Ascending aorta (tissue), 2 donors: ENCODE measurements around the gene SEC22B. TPM values are rescaled to one million over a fixed set of nuclear protein-coding genes. Genes with fewer than 3 reads are reported as not detected.
"Not testable (repeated sequence)": the region's sequence is repeated elsewhere in the genome, so short reads cannot be mapped to it uniquely, and the experiment has no call there.

ENCODE experiments used
- DNase-seq, 2 donors: peaks; one replicate each; pipeline ENCODE4 v3.0.0-alpha.2; 2019; ENCODE audit warnings: low spot score in 2 of 2
- H3K27ac ChIP-seq, 2 donors: fragments of 200-600 bp; sonication (generic); one replicate each; pipeline ENCODE4 v1.5.1; 2016 to 2017; ENCODE audit warnings: mild to moderate bottlenecking in 1 of 2
- H3K27me3 ChIP-seq: fragments of 200-600 bp; sonication (generic); one replicate; pipeline ENCODE4 v1.5.1; 2017
- H3K36me3 ChIP-seq, 2 donors: fragments of 200-600 bp; sonication (generic); one replicate each; pipeline ENCODE4 v1.5.1; 2016
- H3K4me1 ChIP-seq, 2 donors: fragments of 200-600 bp; sonication (generic); one replicate each; pipeline ENCODE4 v1.5.1; 2016 to 2017; ENCODE audit warnings: mild to moderate bottlenecking in 1 of 2
- H3K4me3 ChIP-seq, 2 donors: fragments of 200-600 bp; sonication (generic); one replicate each; pipeline ENCODE4 v1.5.1; 2016 to 2017; ENCODE audit warnings: mild to moderate bottlenecking in 1 of 2
- H3K9me3 ChIP-seq, 2 donors: fragments of 200-600 bp; sonication (generic); one replicate each; pipeline ENCODE4 v1.5.1; 2016
- intact Hi-C: fragments of 100-400 bp; cut with DNase I; formaldehyde crosslinking; loops from one replicate; pipeline ENCODE4 v1.15.1; 2023
- total RNA-seq: library from RNA; depleted of rRNA; stranded (reverse); fragments of >200 nt; gene quantifications from one replicate; pipeline ENCODE4 v1.1.0, GENCODE V29; 2016
- TF ChIP-seq, protein P1 (sequence below), 3 experiments: fragments of 200-600 bp in 2 of 3; fragments of 450-650 bp in 1 of 3; sonication (generic) in 2 of 3; IDR thresholded peaks; one replicate each; pipeline ENCODE4 v1.5.1; 2016 to 2019; ENCODE audit warnings: antibody characterized with exemption in 3 of 3, mild to moderate bottlenecking in 1 of 3, moderate library complexity in 1 of 3

SEC22B gene
- total RNA-seq, 1 donor from 2014 or later: 16.8 TPM

DNA sequence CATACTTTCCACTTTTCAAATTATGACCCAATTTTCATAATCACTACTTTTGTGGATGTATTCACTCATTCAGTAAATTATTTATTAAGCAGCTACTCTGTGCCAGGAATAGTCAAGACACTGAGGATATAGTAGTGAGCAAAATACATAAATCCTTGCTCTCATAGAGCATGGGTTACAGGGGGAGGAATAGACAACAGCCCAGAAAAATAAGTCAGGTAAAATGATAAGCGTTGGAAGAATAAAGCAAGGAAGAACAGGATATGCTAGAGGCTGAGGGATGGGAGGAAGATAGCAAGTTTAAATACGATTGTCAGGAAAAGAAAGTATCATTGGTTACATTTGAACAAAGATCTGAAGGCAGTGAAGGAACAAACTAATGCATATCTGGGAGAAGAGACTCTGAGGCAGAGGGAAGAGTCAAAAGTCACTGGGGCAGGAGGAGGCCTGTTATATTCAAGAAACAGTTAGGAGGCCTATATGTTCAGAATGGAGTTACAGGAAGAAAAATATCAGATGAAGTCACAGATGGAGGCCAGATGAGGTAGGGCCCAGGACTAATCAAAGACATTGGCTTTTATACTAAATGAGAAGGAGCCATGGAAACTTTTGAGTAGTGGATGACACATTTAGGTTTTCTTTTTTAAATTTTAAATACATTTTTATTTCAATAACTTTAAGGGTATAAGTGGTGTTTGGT lies 42.9 kb downstream of the SEC22B start:
- Histone ChIP-seq H3K27me3 (no peaks in the 10 kb centered on the region), H3K4me1 (peaks cover 0 to 6% of the 10 kb centered on the region in 2 donors), H3K9me3 (no peaks in the 10 kb centered on the region), H3K27ac (no peak overlapping the region), H3K4me3 (no peak overlapping the region), H3K36me3 (no peaks in the 10 kb centered on the region)
- intact Hi-C loops: loop anchor here (5.0 kb wide), 1 partner anchor 181 kb away; no protein-coding TSS in a partner anchor
- no peak for DNase-seq
- TF ChIP-seq, protein P1, sequence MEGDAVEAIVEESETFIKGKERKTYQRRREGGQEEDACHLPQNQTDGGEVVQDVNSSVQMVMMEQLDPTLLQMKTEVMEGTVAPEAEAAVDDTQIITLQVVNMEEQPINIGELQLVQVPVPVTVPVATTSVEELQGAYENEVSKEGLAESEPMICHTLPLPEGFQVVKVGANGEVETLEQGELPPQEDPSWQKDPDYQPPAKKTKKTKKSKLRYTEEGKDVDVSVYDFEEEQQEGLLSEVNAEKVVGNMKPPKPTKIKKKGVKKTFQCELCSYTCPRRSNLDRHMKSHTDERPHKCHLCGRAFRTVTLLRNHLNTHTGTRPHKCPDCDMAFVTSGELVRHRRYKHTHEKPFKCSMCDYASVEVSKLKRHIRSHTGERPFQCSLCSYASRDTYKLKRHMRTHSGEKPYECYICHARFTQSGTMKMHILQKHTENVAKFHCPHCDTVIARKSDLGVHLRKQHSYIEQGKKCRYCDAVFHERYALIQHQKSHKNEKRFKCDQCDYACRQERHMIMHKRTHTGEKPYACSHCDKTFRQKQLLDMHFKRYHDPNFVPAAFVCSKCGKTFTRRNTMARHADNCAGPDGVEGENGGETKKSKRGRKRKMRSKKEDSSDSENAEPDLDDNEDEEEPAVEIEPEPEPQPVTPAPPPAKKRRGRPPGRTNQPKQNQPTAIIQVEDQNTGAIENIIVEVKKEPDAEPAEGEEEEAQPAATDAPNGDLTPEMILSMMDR (IDR thresholded peaks at IDR 0.05): no peak

DNA sequence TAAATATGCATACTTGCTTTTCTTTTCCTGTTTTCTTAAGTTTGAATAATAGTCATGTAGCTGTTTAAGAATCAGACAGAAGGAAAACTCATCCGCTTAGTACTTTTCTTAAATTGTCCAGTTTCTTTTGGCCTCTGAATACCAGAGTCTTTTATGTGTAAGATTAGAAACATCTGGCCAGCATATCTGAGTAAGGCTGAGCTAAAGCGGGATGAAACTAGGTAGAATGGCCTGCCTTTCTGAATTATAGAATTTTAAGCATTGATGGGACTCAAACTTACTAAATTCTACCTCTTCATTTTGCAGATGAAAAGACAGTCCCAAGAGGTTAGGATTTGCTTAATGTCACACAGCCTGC lies 43.9 kb downstream of the SEC22B start:
- H3K4me3 ChIP-seq, H3K9me3 ChIP-seq, H3K4me1 ChIP-seq, H3K27ac ChIP-seq, H3K27me3 ChIP-seq, H3K36me3 ChIP-seq, DNase-seq: not testable (repeated sequence)
- intact Hi-C loops: loop anchor here (5.0 kb wide), 1 partner anchor 180 kb away; no protein-coding TSS in a partner anchor

DNA sequence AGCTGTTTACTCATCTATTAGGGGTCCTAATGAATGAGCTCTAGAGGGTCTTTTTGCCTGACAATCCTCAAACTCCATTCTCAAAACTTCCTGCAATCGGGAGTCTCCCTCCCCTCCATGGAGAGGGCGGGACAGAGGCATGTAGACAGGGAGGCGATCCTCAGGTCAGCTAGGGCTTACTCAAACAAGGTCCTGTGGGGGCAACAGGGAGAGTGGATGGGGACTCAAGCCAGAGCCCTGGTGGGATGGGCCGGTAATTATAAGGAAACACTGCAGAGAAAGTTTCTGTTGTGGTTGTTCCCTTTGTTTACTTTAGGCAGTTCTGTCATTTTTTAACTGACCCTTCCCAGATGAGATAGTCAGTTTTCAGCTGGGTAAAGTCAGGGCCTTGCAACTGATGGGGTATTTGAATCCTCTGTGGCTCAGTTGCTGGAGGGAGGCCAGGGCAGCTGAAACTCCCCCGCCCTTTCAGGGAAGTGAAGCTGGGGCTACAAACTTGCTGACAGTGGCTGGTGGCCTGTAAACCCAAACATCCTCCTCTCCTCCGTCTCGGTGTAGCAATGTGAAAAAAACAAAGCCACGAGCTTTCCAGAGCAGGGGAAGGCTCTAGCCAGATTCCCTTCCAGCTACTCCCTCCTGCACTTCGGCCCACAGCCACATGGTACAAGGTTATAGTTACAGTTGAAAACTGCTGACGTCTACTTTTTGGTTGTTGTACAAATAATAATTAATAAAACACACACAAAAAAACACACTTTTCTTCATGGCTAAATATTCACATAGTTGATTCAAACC lies 44.5 kb downstream of the SEC22B start:
- DNase-seq: peak; percentile 10 to 75
- H3K4me1 ChIP-seq, H3K36me3 ChIP-seq, H3K27ac ChIP-seq, H3K27me3 ChIP-seq, H3K4me3 ChIP-seq, H3K9me3 ChIP-seq: not testable (repeated sequence)
- intact Hi-C loops: loop anchor here (5.0 kb wide), 1 partner anchor 180 kb away; no protein-coding TSS in a partner anchor

DNA sequence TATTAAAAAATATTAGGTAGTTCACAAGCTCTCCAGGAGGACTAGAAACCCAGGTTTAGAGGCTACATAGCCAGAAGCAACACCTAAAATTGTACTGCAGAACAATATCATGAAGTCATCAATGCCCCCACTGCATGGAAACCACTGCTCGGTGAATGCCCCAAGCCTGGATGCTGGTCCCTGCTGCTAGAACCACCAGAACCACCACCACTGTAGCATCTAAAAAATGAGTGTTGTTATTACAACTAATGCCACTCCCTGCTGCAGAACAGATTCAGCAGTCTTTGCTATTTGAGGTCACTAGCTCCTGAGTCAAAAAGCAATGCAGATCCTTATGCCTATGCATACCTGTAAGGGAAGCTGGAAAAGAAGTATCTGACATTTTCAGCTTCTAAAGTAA lies 48.4 kb downstream of the SEC22B start:
- H3K36me3 ChIP-seq, DNase-seq, H3K27me3 ChIP-seq, H3K9me3 ChIP-seq, H3K4me1 ChIP-seq, H3K4me3 ChIP-seq, intact Hi-C loops, H3K27ac ChIP-seq: not testable (repeated sequence)

DNA sequence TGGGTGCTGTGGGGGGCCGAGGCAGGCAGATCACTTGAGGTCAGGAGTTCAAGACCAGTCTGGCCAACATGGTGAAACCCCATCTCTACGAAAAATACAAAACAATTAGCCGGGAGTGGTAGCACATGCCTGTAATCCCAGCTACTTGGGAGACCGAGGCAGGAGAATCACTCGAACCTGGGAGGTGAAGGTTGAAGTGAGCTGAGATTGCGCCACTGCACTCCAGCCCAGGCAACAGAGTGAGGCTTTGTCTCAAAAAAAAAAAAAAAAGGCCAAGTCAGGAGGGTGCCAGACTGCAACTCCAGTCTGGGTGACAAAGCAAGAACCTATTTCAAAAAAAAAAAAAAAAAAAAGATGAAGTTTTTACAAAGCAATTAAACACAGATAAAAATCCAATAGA lies 50.1 kb downstream of the SEC22B start:
- H3K36me3 ChIP-seq, H3K4me1 ChIP-seq, H3K9me3 ChIP-seq, DNase-seq, H3K27me3 ChIP-seq, H3K27ac ChIP-seq, intact Hi-C loops, H3K4me3 ChIP-seq: not testable (repeated sequence)

DNA sequence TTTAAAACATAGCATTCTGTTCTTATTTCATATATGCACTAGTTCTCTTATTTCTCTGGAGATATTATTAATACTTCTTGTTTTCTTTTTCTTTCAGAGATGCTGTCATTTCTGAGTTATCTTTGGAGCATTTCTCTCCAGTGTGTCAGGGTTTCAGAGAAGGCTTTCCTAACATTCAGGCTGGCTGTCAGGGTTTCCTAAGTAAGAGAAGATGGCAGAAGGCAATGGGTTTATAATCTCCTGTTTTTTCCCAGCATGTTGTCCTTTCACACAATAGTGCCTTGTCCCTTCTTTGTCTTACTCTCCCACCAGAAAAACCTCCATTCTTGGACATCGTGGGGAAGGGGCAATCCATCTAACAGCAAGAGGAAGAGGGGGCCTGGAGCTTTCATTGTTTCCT lies 51.7 kb downstream of the SEC22B start:
- intact Hi-C loops, H3K4me1 ChIP-seq: not testable (repeated sequence)

DNA sequence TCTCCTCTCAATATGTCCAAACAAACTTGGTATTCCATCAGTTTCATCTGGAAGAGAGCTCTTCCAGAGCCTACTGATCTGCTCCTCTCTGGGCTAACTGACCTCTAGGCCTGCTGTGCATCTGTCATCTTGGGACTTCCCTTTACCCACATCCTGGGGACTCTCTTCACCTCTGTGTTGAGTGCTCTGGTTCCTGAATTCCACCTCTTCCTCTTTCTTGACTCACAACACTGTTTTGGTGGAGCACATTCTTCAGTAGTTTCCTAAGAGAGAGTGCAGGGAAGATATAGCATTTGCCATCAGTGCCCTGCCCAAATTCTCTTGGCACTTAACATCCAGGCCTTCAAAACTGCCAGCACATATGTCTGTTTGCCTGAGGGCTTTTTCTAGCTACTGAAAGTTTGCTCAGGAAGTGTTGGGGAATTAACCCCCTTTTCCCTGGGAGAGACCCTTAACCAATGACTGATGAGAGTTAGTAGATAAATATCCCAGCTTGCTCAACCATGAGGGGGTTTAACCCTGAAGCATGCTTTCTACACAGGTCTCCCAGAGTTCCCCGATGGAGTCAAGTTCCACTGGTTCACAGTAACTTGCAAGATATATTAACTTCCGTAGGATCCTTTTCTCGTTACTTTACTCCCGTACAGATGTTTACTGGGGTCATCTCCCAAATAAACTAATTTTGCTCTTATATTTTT lies 52.4 kb downstream of the SEC22B start:
- H3K4me3 ChIP-seq, H3K36me3 ChIP-seq, DNase-seq, H3K27ac ChIP-seq, H3K9me3 ChIP-seq, intact Hi-C loops, H3K27me3 ChIP-seq, H3K4me1 ChIP-seq: not testable (repeated sequence)

More for the DNA sequence above, 51.7 kb downstream of the SEC22B start:
- DNase-seq, H3K36me3 ChIP-seq, H3K4me3 ChIP-seq, H3K9me3 ChIP-seq, H3K27me3 ChIP-seq, H3K27ac ChIP-seq: not testable (repeated sequence)

DNA sequence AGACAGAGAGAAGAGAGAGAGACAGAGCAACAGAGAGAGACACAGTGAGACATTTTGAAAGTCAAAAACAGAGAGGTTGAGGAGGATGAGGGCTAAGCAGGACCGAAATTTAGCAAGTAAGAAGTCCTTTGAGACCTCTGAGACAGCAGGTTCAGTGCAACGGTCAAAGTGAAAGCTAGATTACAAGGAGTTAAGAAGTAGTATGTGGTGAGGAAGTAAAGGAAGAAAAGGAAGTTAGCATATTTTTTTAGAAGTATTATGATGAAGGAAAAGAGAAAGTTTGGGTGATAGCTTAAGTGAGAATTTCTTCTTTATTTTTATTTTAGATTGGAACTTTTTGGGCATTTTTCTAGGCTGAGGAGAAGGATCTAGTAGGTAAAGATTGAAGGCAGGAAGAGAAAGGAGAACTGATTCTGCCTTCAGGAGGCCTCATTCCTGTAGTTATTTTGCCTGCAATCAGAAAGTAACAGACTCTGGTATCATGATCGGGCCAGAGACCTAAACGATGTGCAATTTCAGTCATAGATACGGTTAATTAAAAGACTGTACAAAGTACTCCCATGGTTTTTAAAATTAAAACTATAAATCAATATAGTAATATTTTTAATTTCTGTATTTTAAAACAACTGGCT lies 53.9 kb downstream of the SEC22B start:
- H3K4me3 ChIP-seq, H3K27ac ChIP-seq, H3K9me3 ChIP-seq, DNase-seq, intact Hi-C loops, H3K36me3 ChIP-seq, H3K4me1 ChIP-seq, H3K27me3 ChIP-seq: not testable (repeated sequence)

DNA sequence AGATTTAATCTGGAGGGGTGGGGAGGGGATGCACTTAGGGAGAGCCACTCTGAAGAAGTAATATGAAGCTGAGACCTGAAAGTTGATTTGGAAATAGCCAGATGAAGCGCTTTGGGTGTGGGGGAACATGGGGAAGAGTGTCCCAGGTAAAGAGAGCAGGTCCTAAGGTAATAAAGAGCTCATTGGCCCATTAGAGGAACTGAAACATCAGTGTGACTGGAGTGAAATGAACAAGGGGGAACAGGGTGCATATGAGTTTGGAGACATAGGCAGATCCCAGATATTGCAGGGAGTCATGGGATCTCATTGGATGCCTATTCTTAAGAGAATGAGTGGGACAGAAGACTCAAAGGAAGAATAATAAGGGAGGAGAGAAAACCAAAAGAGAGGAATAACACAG lies 54.5 kb downstream of the SEC22B start:
- H3K9me3 ChIP-seq, intact Hi-C loops, DNase-seq, H3K4me3 ChIP-seq, H3K4me1 ChIP-seq, H3K27ac ChIP-seq, H3K36me3 ChIP-seq, H3K27me3 ChIP-seq: not testable (repeated sequence)

DNA sequence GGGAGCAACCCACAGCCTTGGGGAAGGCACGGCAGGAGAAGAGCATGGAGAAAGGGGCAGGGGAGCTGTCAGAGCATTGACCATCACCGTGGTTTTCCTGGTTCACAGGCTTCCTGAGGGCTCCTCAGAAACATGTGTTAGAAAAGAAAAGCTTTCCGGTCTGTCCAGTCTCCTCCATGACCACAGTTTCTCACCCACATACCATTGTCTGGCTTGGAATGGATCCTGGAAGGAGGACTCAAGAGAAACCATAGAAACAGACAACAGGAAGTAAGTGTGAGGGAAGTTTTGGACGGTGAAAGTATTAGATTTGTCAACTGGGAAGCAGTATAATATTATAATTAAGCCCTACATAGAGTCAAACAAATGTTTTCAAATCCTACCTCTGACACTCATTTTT lies 55.8 kb downstream of the SEC22B start:
- intact Hi-C loops: not testable (repeated sequence)

DNA sequence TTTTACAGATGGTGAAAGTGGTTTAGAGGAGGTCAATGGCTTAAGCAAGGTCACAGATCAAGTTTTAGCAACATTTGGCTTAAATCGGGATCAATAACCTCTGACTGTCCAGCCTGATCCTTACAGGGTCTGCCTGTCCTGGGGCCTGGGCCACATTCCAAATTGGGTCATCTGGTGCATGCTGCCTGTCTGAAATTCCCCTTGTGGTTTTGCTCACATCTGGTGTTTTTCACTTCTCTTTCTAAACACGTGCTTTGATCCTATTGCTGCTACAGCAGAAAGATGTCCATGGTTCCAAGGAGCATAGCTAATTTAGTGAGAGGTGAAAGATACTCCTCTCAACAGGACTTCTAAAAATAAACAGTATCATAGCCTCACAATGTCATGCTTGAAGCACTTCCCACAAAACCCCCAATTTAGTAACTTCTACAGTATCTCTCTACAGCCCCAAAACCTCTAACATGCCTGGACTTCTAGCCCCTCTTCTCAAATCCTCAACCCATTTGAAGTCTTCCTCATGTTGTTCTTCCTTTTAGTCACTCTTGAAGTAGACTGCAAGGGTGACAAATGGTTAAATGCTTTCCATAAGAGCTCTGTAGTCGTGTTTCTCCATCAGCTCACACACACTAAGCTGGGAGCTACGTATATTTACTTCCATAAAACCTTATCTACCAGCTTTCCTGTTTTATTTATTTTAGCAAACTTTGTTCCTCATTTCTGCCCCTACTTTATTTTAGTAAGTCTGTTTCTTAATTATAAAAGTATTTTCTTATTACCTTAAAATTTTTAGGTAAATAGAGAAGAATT lies 58.7 kb downstream of the SEC22B start:
- H3K9me3 ChIP-seq, H3K27ac ChIP-seq, H3K27me3 ChIP-seq, H3K36me3 ChIP-seq, intact Hi-C loops, H3K4me3 ChIP-seq, H3K4me1 ChIP-seq, DNase-seq: not testable (repeated sequence)

More for the DNA sequence above, 55.8 kb downstream of the SEC22B start:
- not testable (repeated sequence) for H3K36me3 ChIP-seq, H3K27ac ChIP-seq, H3K27me3 ChIP-seq, H3K4me3 ChIP-seq, H3K4me1 ChIP-seq, DNase-seq, H3K9me3 ChIP-seq

DNA sequence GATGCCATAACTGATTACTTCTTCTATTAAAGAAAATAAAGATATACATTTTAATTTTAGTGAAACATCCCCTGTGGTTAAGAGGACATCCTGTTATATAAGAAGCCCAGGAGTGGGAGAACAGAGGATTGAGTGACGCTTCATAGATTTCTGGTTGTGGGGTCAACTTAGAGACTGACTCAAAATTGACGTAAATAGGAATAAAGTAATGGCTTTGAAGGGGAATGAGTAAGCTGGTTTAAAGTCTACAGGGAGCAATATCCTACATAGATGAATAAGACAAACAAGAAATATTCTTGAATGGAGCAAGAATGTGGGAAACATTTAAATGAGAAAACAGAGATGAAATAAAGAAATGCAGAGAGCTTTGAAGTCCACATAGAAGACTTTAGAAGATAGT lies 60.2 kb downstream of the SEC22B start:
- H3K4me3 ChIP-seq, H3K4me1 ChIP-seq, H3K27ac ChIP-seq, H3K9me3 ChIP-seq, DNase-seq, H3K36me3 ChIP-seq, intact Hi-C loops, H3K27me3 ChIP-seq: not testable (repeated sequence)
